Stomach (tissue), 9 donors: ENCODE results near the gene NAALADL2. TPM values are rescaled to one million over a fixed set of nuclear protein-coding genes. Genes with fewer than 3 reads are reported as not detected.
A peak's percentile ranks its signal among the peaks of the same experiment; 100 is the strongest.
"Not testable (repeated sequence)": the region's sequence is repeated elsewhere in the genome, so short reads cannot be mapped to it uniquely, and the experiment has no call there.

Experiments
- DNase-seq, 2 donors: peaks; one replicate each; pipeline versions ENCODE4 v3.0.0 to v3.0.0-alpha.2; 2013 to 2019
- H3K27ac ChIP-seq, 5 donors: fragments of 200-600 bp in 4 of 5; sonication (generic) in 4 of 5; one replicate each; pipeline ENCODE4 v1.5.1; 2013 to 2019; ENCODE audit warnings: mild to moderate bottlenecking in 1 of 5, moderate library complexity in 1 of 5
- H3K27me3 ChIP-seq, 3 donors: fragments of 200-600 bp; sonication (generic); one replicate each; pipeline ENCODE4 v1.5.1; 2017 to 2019; ENCODE audit warnings: mixed run types in 1 of 3
- H3K36me3 ChIP-seq, 4 donors: fragments of 200-600 bp; sonication (generic); 1 replicate in 3 of 4; 2 replicates in 1 of 4; pipeline ENCODE4 v1.5.1; 2016 to 2019
- H3K4me1 ChIP-seq, 4 donors: fragments of 200-600 bp; sonication (generic); one replicate each; pipeline ENCODE4 v1.5.1; 2016 to 2019
- H3K4me3 ChIP-seq, 4 donors: fragments of 200-600 bp; sonication (generic) in 3 of 4; one replicate each; pipeline ENCODE4 v1.5.1; 2016 to 2019; ENCODE audit warnings: mild to moderate bottlenecking in 1 of 4
- H3K9me3 ChIP-seq, 4 donors: fragments of 200-600 bp; sonication (generic); one replicate each; pipeline ENCODE4 v1.5.1; 2016 to 2019
- EP300 ChIP-seq: sonication (generic); formaldehyde crosslinking; IDR thresholded peaks from one replicate; pipeline ENCODE4 v1.6.1; 2017; ENCODE audit warnings: antibody characterized with exemption
- POLR2A ChIP-seq, 4 donors: fragments of 450-650 bp; IDR thresholded peaks; one replicate each; pipeline ENCODE4 v1.6.1; 2016; ENCODE audit warnings: antibody characterized with exemption in 4 of 4, control low read depth in 2 of 4, mild to moderate bottlenecking in 1 of 4, moderate library complexity in 1 of 4
- POLR2AphosphoS5 ChIP-seq, 3 donors: sonication (generic); formaldehyde crosslinking; IDR thresholded peaks; one replicate each; pipeline ENCODE4 v1.6.1; 2016; ENCODE audit warnings: antibody characterized with exemption in 3 of 3
- WGBS, 5 donors: extraction: QIAGEN DNeasy Blood & Tissue Kit in 3 of 5; methylation state at CpG; one replicate each; pipeline versions ENCODE4 v1.1.5 to v1.1.7; 2013 to 2018; 5-methylcytosine and 5-hydroxymethylcytosine counted together
- intact Hi-C: fragments of 100-400 bp; cut with DNase I; formaldehyde crosslinking; loops from one replicate; pipeline ENCODE4 v1.15.1; 2023; ENCODE audit warnings: low total_unique reads
- polyA plus RNA-seq, 3 donors: library from polyadenylated mRNA; stranded (reverse); fragments of 200-250 nt; gene quantifications; one replicate each; pipeline ENCODE4 v1.2.3, GENCODE V29; 2013
- total RNA-seq, 5 donors: library from RNA; depleted of rRNA; stranded (reverse); fragments of >200 nt; gene quantifications; one replicate each; pipeline versions ENCODE4 v1.1.0 to v1.2.3, GENCODE V29; 2014 to 2016
- TF ChIP-seq, protein P1 (sequence below), 7 experiments: fragments of 450-650 bp in 4 of 7; fragments of 200-600 bp in 3 of 7; sonication (generic) in 3 of 7; IDR thresholded peaks; one replicate each; pipeline ENCODE4 v1.5.1; 2016 to 2019; ENCODE audit warnings: antibody characterized with exemption in 7 of 7, control low read depth in 2 of 7, mild to moderate bottlenecking in 1 of 7
- donor health status: healthy with polysubstance abuse.
- donor health status: Bipolar disorder and iron deficiency.
- donor health status: healthy.

Gene NAALADL2
- total and polyA plus RNA-seq, 8 donors = 0.58 to 43.7 (median 5.4) TPM

DNA sequence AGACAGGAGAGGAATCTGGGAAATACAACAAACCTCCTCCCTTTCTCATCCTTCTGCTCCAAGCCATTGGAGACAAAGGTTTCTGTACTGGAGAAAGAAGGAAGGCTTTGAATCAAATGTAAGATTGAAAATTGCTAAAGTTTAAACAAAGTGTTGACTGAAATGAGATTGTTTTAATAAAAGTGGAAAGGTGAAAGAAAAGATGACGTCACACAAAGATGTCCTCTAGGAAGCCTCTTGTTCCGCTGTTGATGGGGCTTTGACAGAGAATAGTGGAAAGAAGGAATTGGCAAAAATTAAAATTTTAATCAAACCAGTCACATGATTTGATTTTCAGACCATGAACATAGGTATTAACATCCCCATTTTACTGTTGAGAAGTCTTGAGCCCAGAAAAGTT is 967.6 kb downstream of the NAALADL2 start:
- Histone ChIP-seq H3K36me3 (no peaks in the 10 kb centered on the region), H3K9me3 (no peaks in the 10 kb centered on the region), H3K4me3 (no peak overlapping the region), H3K27ac (no peak overlapping the region), H3K4me1 (no peaks in the 10 kb centered on the region), H3K27me3 (no peaks in the 10 kb centered on the region)
- WGBS, 5 donors = 92 to 100% (median 97%) methylated on average over 2 of the region's 2 CpGs
- TF ChIP-seq EP300 = no peak
- TF ChIP-seq POLR2AphosphoS5 (IDR thresholded peaks at IDR 0.05) = no peak
- no peak for TF ChIP-seq POLR2A (IDR thresholded peaks at IDR 0.05)
- TF ChIP-seq, protein P1, sequence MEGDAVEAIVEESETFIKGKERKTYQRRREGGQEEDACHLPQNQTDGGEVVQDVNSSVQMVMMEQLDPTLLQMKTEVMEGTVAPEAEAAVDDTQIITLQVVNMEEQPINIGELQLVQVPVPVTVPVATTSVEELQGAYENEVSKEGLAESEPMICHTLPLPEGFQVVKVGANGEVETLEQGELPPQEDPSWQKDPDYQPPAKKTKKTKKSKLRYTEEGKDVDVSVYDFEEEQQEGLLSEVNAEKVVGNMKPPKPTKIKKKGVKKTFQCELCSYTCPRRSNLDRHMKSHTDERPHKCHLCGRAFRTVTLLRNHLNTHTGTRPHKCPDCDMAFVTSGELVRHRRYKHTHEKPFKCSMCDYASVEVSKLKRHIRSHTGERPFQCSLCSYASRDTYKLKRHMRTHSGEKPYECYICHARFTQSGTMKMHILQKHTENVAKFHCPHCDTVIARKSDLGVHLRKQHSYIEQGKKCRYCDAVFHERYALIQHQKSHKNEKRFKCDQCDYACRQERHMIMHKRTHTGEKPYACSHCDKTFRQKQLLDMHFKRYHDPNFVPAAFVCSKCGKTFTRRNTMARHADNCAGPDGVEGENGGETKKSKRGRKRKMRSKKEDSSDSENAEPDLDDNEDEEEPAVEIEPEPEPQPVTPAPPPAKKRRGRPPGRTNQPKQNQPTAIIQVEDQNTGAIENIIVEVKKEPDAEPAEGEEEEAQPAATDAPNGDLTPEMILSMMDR (IDR thresholded peaks at IDR 0.05) = no peak
- intact Hi-C loops = no loop called here
- no peak for DNase-seq

DNA sequence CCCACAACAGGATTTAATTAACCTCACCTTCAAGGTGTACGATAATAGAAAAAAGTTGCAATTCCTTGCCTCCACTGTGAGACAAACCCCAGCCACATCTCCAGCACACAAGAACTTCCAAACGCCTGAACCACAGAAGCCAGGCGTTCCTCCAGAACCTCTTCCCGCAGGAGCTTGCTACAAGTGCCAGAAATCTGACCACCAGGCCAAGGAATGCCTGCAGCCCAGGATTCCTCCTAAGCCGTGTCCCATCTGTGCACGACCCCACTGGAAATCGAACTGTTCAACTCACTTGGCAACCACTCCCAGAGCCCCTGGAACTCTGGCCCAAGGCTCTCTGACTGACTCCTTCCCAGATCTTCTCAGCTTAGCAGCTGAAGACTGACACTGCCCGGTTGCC is 970.7 kb downstream of the NAALADL2 start:
- WGBS, 5 donors = 87 to 94% (median 90%) methylated on average over 8 of the region's 8 CpGs
- intact Hi-C loops = not testable (repeated sequence)

DNA sequence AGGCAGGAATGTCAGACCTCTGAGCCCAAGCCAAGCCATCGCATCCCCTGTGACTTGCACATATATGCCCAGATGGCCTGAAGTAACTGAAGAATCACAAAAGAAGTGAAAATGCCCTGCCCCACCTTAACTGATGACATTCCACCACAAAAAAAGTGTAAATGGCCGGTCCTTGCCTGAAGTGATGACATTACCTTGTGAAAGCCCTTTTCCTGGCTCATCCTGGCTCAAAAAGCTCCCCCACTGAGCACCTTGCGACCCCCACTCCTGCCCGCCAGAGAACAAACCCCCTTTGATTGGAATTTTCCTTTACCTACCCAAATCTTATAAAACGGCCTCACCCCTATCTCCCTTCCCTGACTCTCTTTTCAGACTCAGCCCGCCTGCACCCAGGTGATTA is 976.6 kb downstream of the NAALADL2 start:
- H3K4me1 ChIP-seq, intact Hi-C loops, DNase-seq, H3K27ac ChIP-seq, H3K9me3 ChIP-seq, H3K27me3 ChIP-seq, H3K4me3 ChIP-seq, H3K36me3 ChIP-seq: not testable (repeated sequence)
- WGBS, 5 donors = 79 to 91% (median 88%) methylated on average over 6 of the region's 6 CpGs

More for the DNA sequence above, 970.7 kb downstream of the NAALADL2 start:
- H3K4me3 ChIP-seq, H3K9me3 ChIP-seq, H3K4me1 ChIP-seq, H3K27me3 ChIP-seq, H3K27ac ChIP-seq, H3K36me3 ChIP-seq, DNase-seq: not testable (repeated sequence)

DNA sequence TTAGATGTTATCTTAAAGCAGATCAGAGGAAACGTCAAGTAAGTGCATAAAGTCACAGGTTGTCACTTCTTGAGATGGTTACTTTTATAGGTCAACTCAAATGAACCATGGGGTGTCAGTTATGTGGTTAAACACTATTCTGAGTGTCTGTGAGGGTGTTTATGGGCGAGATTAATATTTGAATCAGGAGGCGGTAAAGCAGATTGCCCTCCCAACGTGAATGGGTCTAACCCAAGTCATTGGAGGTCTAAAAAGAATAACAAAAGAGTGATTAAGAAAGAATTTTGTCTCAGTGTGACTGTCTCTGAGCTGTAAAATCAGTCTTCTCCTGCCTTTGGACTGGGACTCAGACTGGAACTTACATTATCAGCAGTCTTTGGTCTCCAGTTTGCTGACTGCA is 977.5 kb downstream of the NAALADL2 start:
- Histone ChIP-seq H3K27ac (no peak overlapping the region), H3K36me3 (no peaks in the 10 kb centered on the region), H3K4me3 (no peak overlapping the region), H3K27me3 (no peaks in the 10 kb centered on the region), H3K4me1 (no peaks in the 10 kb centered on the region), H3K9me3 (no peaks in the 10 kb centered on the region)
- intact Hi-C loops = no loop called here
- DNase-seq = no peak
- WGBS, 5 donors = 70 to 82% (median 74%) methylated on average over 4 of the region's 4 CpGs
- TF ChIP-seq POLR2A (IDR thresholded peaks at IDR 0.05) (no peak), EP300 (no peak), POLR2AphosphoS5 (IDR thresholded peaks at IDR 0.05) (no peak)
- TF ChIP-seq, protein P1 (IDR thresholded peaks at IDR 0.05) = no peak

DNA sequence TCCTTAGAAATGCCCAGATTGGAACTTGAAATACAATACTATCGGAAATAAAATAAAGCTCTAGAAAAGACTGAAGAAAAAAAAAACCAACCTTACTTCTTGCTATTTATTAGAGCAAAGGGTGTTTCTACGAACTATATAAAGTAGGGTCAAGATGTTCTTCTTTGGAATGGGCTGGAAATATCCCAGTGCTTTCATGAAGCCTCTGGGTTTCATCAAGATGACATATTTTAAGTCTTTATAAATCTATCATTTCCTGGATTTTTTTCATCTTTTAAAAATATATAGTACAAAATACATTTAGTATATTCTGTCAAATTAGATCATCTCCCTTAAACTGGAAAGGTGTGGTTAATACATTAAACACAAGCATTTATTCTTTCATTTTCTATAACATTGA is 978.8 kb downstream of the NAALADL2 start:
- Histone ChIP-seq H3K4me3 (no peak overlapping the region), H3K27ac (no peak overlapping the region), H3K9me3 (no peaks in the 10 kb centered on the region), H3K36me3 (no peaks in the 10 kb centered on the region), H3K27me3 (no peaks in the 10 kb centered on the region), H3K4me1 (no peaks in the 10 kb centered on the region)
- peak in 1 of 2 donors; percentile 16 for DNase-seq
- TF ChIP-seq POLR2AphosphoS5 (IDR thresholded peaks at IDR 0.05) (no peak), POLR2A (IDR thresholded peaks at IDR 0.05) (no peak), EP300 (no peak)
- TF ChIP-seq, protein P1 (IDR thresholded peaks at IDR 0.05) = no peak
- intact Hi-C loops = no loop called here
- 71 to 92% (median 88%) methylated on average over 2 of the region's 2 CpGs for WGBS, 5 donors
